K562 (cell line): Measurements from ENCODE around the gene NETO1. TPM values are rescaled to one million over a fixed set of nuclear protein-coding genes. Genes with fewer than 3 reads are reported as not detected.

Experiments
- ATAC-seq: fragments of 200-7000 bp; cut with Tn5 transposase; 3 replicates; pipeline ENCODE4 v1.9.1; 2020; ENCODE audit warnings: moderate library complexity
- BruUV-seq: library from RNA; stranded (reverse); fragments of 400-500 nt; replicated peaks from 2 replicates; lab custom pipeline; 2021; lab: Mats Ljungman, UMichigan
- CTCF ChIA-PET: fragments of 300-600 bp; formaldehyde crosslinking; extraction: SDS; loops from one replicate; lab custom pipeline; 2021; ENCODE audit warnings: low intra/inter-chr PET ratio; lab: Yijun Ruan, JAX
- POLR2A ChIA-PET: fragments of 300-600, 350-650 bp; sonication (Branson Sonifier 250); formaldehyde crosslinking; extraction: SDS; loops from one replicate; lab custom pipeline; 2021; ENCODE audit warnings: antibody characterized with exemption, inconsistent platforms; lab: Yijun Ruan, JAX
- DNase-seq, 4 experiments: peaks; one replicate each; pipeline versions ENCODE4 v3.0.0 to v3.0.0-alpha.2; 2011 to 2018; ENCODE audit warnings: low spot score in 3 of 4, mixed read lengths in 3 of 4; ENCODE audit errors: extremely low read depth in 1 of 4
- FAIRE-seq: peaks from 2 replicates; lab custom pipeline; 2011; peaks lifted over from hg19 to GRCh38; lab: Jason Lieb, UNC
- H2AFZ ChIP-seq: 2 replicates; pipeline ENCODE4 v1.6.0; 2011; ENCODE audit warnings: low read depth, low read length, control low read depth, inconsistent platforms
- H3K27ac ChIP-seq: fragments of 200-600 bp; 3 replicates; pipeline ENCODE4 v1.8.0; 2011; ENCODE audit warnings: low read depth, mild to moderate bottlenecking, control low read depth, inconsistent platforms, low read length, moderate library complexity, mixed read lengths; ENCODE audit errors: extremely low read depth
- H3K27me3 ChIP-seq, 2 experiments: fragments of 300-600 bp in 1 of 2; 2 replicates in 1 of 2; 3 replicates in 1 of 2; pipeline versions ENCODE4 v1.6.0 to v1.8.0; 2011; ENCODE audit warnings: inconsistent platforms in 2 of 2, low read length in 2 of 2, mild to moderate bottlenecking in 1 of 2, mixed read lengths in 1 of 2, moderate library complexity in 1 of 2; ENCODE audit not compliant: control insufficient read depth in 2 of 2, insufficient read depth in 2 of 2
- H3K36me3 ChIP-seq: fragments of 300-600 bp; 3 replicates; pipeline ENCODE4 v1.8.0; 2011; ENCODE audit warnings: mild to moderate bottlenecking, low read length, inconsistent platforms; ENCODE audit not compliant: control insufficient read depth, insufficient read depth
- H3K4me1 ChIP-seq, 2 experiments: fragments of 200-600 bp in 1 of 2; replicated peaks in 1 of 2; 2 replicates in 1 of 2; 3 replicates in 1 of 2; pipeline versions ENCODE4 v1.5.1 to v1.8.0; 2011; ENCODE audit warnings: inconsistent platforms in 2 of 2, low read length in 2 of 2, mild to moderate bottlenecking in 1 of 2, mixed read lengths in 1 of 2, moderate library complexity in 1 of 2; ENCODE audit not compliant: control insufficient read depth in 2 of 2, insufficient read depth in 2 of 2
- H3K4me2 ChIP-seq: 2 replicates; pipeline ENCODE4 v1.6.1; 2011; ENCODE audit warnings: low read length, control low read depth, inconsistent platforms, mixed read lengths; ENCODE audit not compliant: insufficient read depth
- H3K4me3 ChIP-seq: fragments of 200-600 bp; sonication (generic), shearing (Covaris generic); 2 replicates; pipeline ENCODE4 v1.5.1; 2016; ENCODE audit warnings: control low read depth, inconsistent platforms
- H3K79me2 ChIP-seq: fragments of 200-600 bp; 3 replicates; pipeline ENCODE4 v1.8.0; 2011; ENCODE audit warnings: low read length, inconsistent platforms; ENCODE audit not compliant: control insufficient read depth, insufficient read depth
- H3K9ac ChIP-seq, 2 experiments: 2 replicates each; pipeline versions ENCODE4 v1.6.0 to v1.6.1; 2011; ENCODE audit warnings: low read depth in 2 of 2, low read length in 2 of 2, control low read depth in 1 of 2, inconsistent platforms in 1 of 2, mild to moderate bottlenecking in 1 of 2, mixed read lengths in 1 of 2; ENCODE audit not compliant: insufficient read depth in 1 of 2
- H3K9me1 ChIP-seq: one replicate; pipeline ENCODE4 v1.6.0; 2011; ENCODE audit warnings: inconsistent platforms, mild to moderate bottlenecking, low read length, moderate library complexity; ENCODE audit not compliant: control insufficient read depth, insufficient read depth
- H3K9me3 ChIP-seq: replicated peaks from 2 replicates; pipeline ENCODE4 v1.5.1; 2011; ENCODE audit warnings: low read depth, low read length, inconsistent platforms; ENCODE audit not compliant: control insufficient read depth, insufficient read depth
- H4K20me1 ChIP-seq: replicated peaks from 2 replicates; pipeline ENCODE4 v1.6.1; 2011; ENCODE audit warnings: low read length, inconsistent platforms, mixed read lengths; ENCODE audit not compliant: control insufficient read depth, insufficient read depth
- CBFA2T2 ChIP-seq: fragments of 450-650 bp; conservative IDR thresholded peaks from 2 replicates; pipeline ENCODE4 v1.6.1; 2017; ENCODE audit warnings: mild to moderate bottlenecking
- CC2D1A ChIP-seq: fragments of 450-650 bp; IDR thresholded peaks from 2 replicates; pipeline ENCODE4 v1.6.1; 2017; ENCODE audit warnings: mild to moderate bottlenecking
- CREB3 ChIP-seq: fragments of 450-650 bp; conservative IDR thresholded peaks from 2 replicates; pipeline ENCODE4 v1.6.1; 2016; ENCODE audit warnings: missing genetic modification characterization, low read depth, mild to moderate bottlenecking, missing compliant biosample characterization, moderate library complexity
- DIDO1 ChIP-seq: fragments of 450-650 bp; IDR thresholded peaks from 2 replicates; pipeline ENCODE4 v1.6.1; 2016; ENCODE audit warnings: low read depth, missing biosample characterization, missing genetic modification characterization
- HMG20B ChIP-seq: fragments of 250-450 bp; sonication (Bioruptor Pico); IDR thresholded peaks from 2 replicates; pipeline ENCODE4 v1.5.0; 2021; ENCODE audit warnings: mild to moderate bottlenecking
- HNRNPK ChIP-seq: fragments of 200-400 bp; formaldehyde crosslinking; IDR thresholded peaks from one replicate; pipeline ENCODE4 v1.6.1; 2018; ENCODE audit warnings: mild to moderate bottlenecking, low read depth, low read length; ENCODE audit not compliant: poor library complexity, severe bottlenecking
- HNRNPL ChIP-seq: fragments of 200-400 bp; formaldehyde crosslinking; IDR thresholded peaks from 2 replicates; pipeline ENCODE4 v1.6.1; 2017; ENCODE audit warnings: low read depth, mild to moderate bottlenecking, low read length
- JUN ChIP-seq, 2 experiments: sonication (generic) in 1 of 2; formaldehyde crosslinking in 1 of 2; IDR thresholded peaks; 2 replicates each; pipeline versions ENCODE4 v1.6.1 to v1.8.0; 2012 to 2022; ENCODE audit warnings: borderline replicate concordance in 2 of 2, mild to moderate bottlenecking in 2 of 2, improper control_type of control experiment in 1 of 2, low read depth in 1 of 2, low read length in 1 of 2, missing genetic modification reagents in 1 of 2
- NCOA1 ChIP-seq: fragments of 450-650 bp; IDR thresholded peaks from 2 replicates; pipeline ENCODE4 v1.6.1; 2016; ENCODE audit warnings: low read depth
- NCOA4 ChIP-seq: fragments of 450-650 bp; IDR thresholded peaks from 2 replicates; pipeline ENCODE4 v1.6.1; 2018; ENCODE audit warnings: mild to moderate bottlenecking; ENCODE audit not compliant: partially characterized antibody
- NFATC3 ChIP-seq: fragments of 450-650 bp; IDR thresholded peaks from 2 replicates; pipeline ENCODE4 v1.6.1; 2017; ENCODE audit warnings: mild to moderate bottlenecking
- SMAD2 ChIP-seq: fragments of 150-350 bp; IDR thresholded peaks from 2 replicates; pipeline ENCODE4 v1.6.1; 2014; ENCODE audit warnings: low read depth, mild to moderate bottlenecking, low read length
- TOE1 ChIP-seq, 2 experiments: fragments of 450-650 bp in 1 of 2; sonication (generic) in 1 of 2; formaldehyde crosslinking in 1 of 2; IDR thresholded peaks; 2 replicates each; pipeline versions ENCODE4 v1.7.1 to v1.8.0; 2016 to 2022; ENCODE audit warnings: borderline replicate concordance in 2 of 2, mild to moderate bottlenecking in 2 of 2, antibody characterized with exemption in 1 of 2, inconsistent platforms in 1 of 2, low read depth in 1 of 2, missing genetic modification reagents in 1 of 2, moderate library complexity in 1 of 2
- ZKSCAN1 ChIP-seq: fragments of 150-350 bp; IDR thresholded peaks from 2 replicates; pipeline ENCODE4 v1.6.1; 2016; ENCODE audit warnings: low read depth, low read length
- ZNF24 ChIP-seq: fragments of 450-650 bp; IDR thresholded peaks from 2 replicates; pipeline ENCODE4 v1.6.1; 2016
- ZNF274 ChIP-seq: IDR thresholded peaks from 2 replicates; pipeline ENCODE4 v1.6.1; 2011; ENCODE audit warnings: low read depth, mild to moderate bottlenecking, low read length, moderate library complexity, borderline replicate concordance
- ZNF589 ChIP-seq: fragments of 200-800 bp; sonication (Bioruptor generic); IDR thresholded peaks from 2 replicates; pipeline ENCODE4 v1.6.1; 2016; ENCODE audit warnings: low read depth, missing genetic modification characterization, missing compliant biosample characterization
- ZNF764 ChIP-seq: fragments of 250-450 bp; sonication (Bioruptor Pico); IDR thresholded peaks from 2 replicates; pipeline ENCODE4 v1.4.0; 2020; ENCODE audit warnings: low read depth, mild to moderate bottlenecking, moderate library complexity
- WGBS: fragments of 100-300 bp; shearing (Covaris generic); methylation state at CpG from one replicate; pipeline ENCODE4 v1.1.6; 2016; ENCODE audit warnings: low coverage, mixed read lengths; ENCODE audit not compliant: insufficient coverage; ENCODE audit errors: missing lambda C conversion rate; 5-methylcytosine and 5-hydroxymethylcytosine counted together
- in situ Hi-C: fragments of 300-500 bp; cut with MboI; formaldehyde crosslinking; loops from 4 replicates; pipeline ENCODE4 v1.15.0; 2018; ENCODE audit warnings: inconsistent platforms, mixed read lengths
- intact Hi-C: fragments of 100-400 bp; cut with micrococcal nuclease; formaldehyde crosslinking; loops from 2 replicates; pipeline ENCODE4 v1.14.2; 2022
- polyA plus RNA-seq, 8 experiments: library from polyadenylated mRNA; depleted of rRNA in 4 of 8; stranded (reverse) in 5 of 8; unstranded in 3 of 8; fragments of >200 nt; fragmentation: Nextera tagmentation in 2 of 8; fragmentation: Illumina TruSeq in 1 of 8; extraction: Ambion mirVana in 2 of 8; extraction: Trizol in 1 of 8; gene quantifications; 2 replicates each; pipeline versions ENCODE4 v1.2.1 to v1.2.3, GENCODE V29; 2011 to 2014; ENCODE audit warnings: inconsistent platforms in 1 of 8, missing spikeins in 1 of 8
- total RNA-seq, 7 experiments: library from RNA; depleted of rRNA in 6 of 7; stranded (reverse); fragments of >200 nt in 6 of 7; fragmentation: Illumina TruSeq in 2 of 7; extraction: Trizol in 2 of 7; gene quantifications; 2 replicates each; pipeline versions ENCODE4 v1.2.1 to v1.2.3, GENCODE V29; 2011 to 2021; ENCODE audit warnings: low replicate concordance in 1 of 7

The NETO1 gene
- total and polyA plus RNA-seq, 9 of the 15 experiments (the other 6 are each of a cell fraction or from before 2014, with no cell fraction given): not detected

GRCh38 chr18:72799106-72799505, 68.7 kb downstream of the NETO1 start:
- H2AFZ ChIP-seq: no peak overlapping the region
- H3K27me3 ChIP-seq: no peaks in the 10 kb centered on the region
- no peaks in the 10 kb centered on the region for H3K79me2 ChIP-seq
- 0% methylated on average over 2 of the region's 3 CpGs for WGBS
- POLR2A ChIA-PET: no interaction called here
- no peak overlapping the region for H3K9ac ChIP-seq
- no TSS peak for BruUV-seq
- in situ Hi-C loops: no loop called here
- no peak overlapping the region for H3K4me2 ChIP-seq
- ATAC-seq: no peak
- H3K9me3 ChIP-seq: no peaks in the 10 kb centered on the region
- TF ChIP-seq HMG20B (CRISPR knock-in tag) (no peak), DIDO1 (tag) (no peak), ZKSCAN1 (no peak), HNRNPK (no peak), CC2D1A (no peak), ZNF764 (no peak), NFATC3 (no peak), HNRNPL (no peak), CBFA2T2 (no peak), TOE1 (IDR thresholded peaks at IDR 0.05; ENCODE audit: borderline replicate concordance) (no peak), TOE1 (CRISPR knock-in tag; IDR thresholded peaks at IDR 0.05; ENCODE audit: borderline replicate concordance, low read depth) (no peak), SMAD2 (no peak), ZNF274 (no peak), CREB3 (tag) (no peak), ZNF589 (CRISPR knock-in tag) (no peak), JUN (IDR thresholded peaks at IDR 0.05; ENCODE audit: borderline replicate concordance, low read depth, low read length) (no peak), JUN (CRISPR knock-in tag; IDR thresholded peaks at IDR 0.05; ENCODE audit: borderline replicate concordance) (no peak), NCOA1 (no peak), NCOA4 (no peak), ZNF24 (no peak)
- TF ChIP-seq, all 486 proteins: peak for 0
- Histone ChIP-seq H4K20me1 (no peaks in the 10 kb centered on the region), H3K27ac (no peak overlapping the region), H3K4me3 (no peak overlapping the region), H3K4me1 (no peaks in the 10 kb centered on the region), H3K9me1 (no peaks in the 10 kb centered on the region), H3K36me3 (no peaks in the 10 kb centered on the region)
- CTCF ChIA-PET: no interaction called here
- intact Hi-C loops: no loop called here
- DNase-seq (no peak), FAIRE-seq (no peak)
